Measurements from ENCODE around the gene ACSL6. TPM values are rescaled to one million over a fixed set of nuclear protein-coding genes. Genes with fewer than 3 reads are reported as not detected.

ACSL6 gene
- polyA plus RNA-seq, 4 donors = 0.89 to 4.9 (median 2.7) TPM

GRCh38 chr5:132000677-132001453, 10.6 kb downstream of the ACSL6 start:
- H3K27ac ChIP-seq (ENCODE audit: low read depth in 1 of 3, low read length in 2 of 3) = no peak overlapping the region
- FAIRE-seq (no peak), DNase-seq (peak in 1 of 2 donors; percentile 45)
- no peaks in the 10 kb centered on the region for H3K36me3 ChIP-seq (ENCODE audit: control insufficient read depth in 3 of 3, insufficient read depth in 2 of 3, low read depth in 1 of 3, low read length in 3 of 3)
- H3K4me3 ChIP-seq (ENCODE audit: low read depth in 1 of 3, low read length in 3 of 3) = no peak overlapping the region
- peaks cover 12 to 51% (median 25%) of the 10 kb centered on the region in 3 donors for H3K4me1 ChIP-seq (ENCODE audit: control insufficient read depth in 3 of 3, insufficient read depth in 2 of 3, low read depth in 1 of 3, low read length in 2 of 3)
- H3K9me3 ChIP-seq (ENCODE audit: control insufficient read depth in 2 of 2, insufficient read depth in 1 of 2, low read depth in 1 of 2, low read length in 1 of 2) = no peaks in the 10 kb centered on the region
- no peaks in the 10 kb centered on the region for H3K27me3 ChIP-seq (ENCODE audit: control insufficient read depth in 3 of 3, insufficient read depth in 3 of 3, low read length in 3 of 3)
- WGBS, 3 donors = 66 to 80% (median 73%) methylated on average over 7 of the region's 7 CpGs

GRCh38 chr5:132000241-132000490, 11.3 kb downstream of the ACSL6 start:
- no peak overlapping the region for H3K27ac ChIP-seq (ENCODE audit: low read depth in 1 of 3, low read length in 2 of 3)
- no peaks in the 10 kb centered on the region for H3K9me3 ChIP-seq (ENCODE audit: control insufficient read depth in 2 of 2, insufficient read depth in 1 of 2, low read depth in 1 of 2, low read length in 1 of 2)
- H3K27me3 ChIP-seq (ENCODE audit: control insufficient read depth in 3 of 3, insufficient read depth in 3 of 3, low read length in 3 of 3) = no peaks in the 10 kb centered on the region
- DNase-seq (no peak), FAIRE-seq (no peak)
- no peak overlapping the region for H3K4me3 ChIP-seq (ENCODE audit: low read depth in 1 of 3, low read length in 3 of 3)
- WGBS, 3 donors = 46 to 91% (median 68%) methylated on average over 2 of the region's 2 CpGs
- H3K36me3 ChIP-seq (ENCODE audit: control insufficient read depth in 3 of 3, insufficient read depth in 2 of 3, low read depth in 1 of 3, low read length in 3 of 3) = no peaks in the 10 kb centered on the region
- H3K4me1 ChIP-seq (ENCODE audit: control insufficient read depth in 3 of 3, insufficient read depth in 2 of 3, low read depth in 1 of 3, low read length in 2 of 3) = peaks cover 14 to 52% (median 30%) of the 10 kb centered on the region in 3 donors

- peak overlapping the region in 2 of 3 donors; percentile 27 to 48 for H3K27ac ChIP-seq (ENCODE audit: low read depth in 1 of 3, low read length in 2 of 3)
- peaks cover 14 to 56% (median 34%) of the 10 kb centered on the region in 3 donors for H3K4me1 ChIP-seq (ENCODE audit: control insufficient read depth in 3 of 3, insufficient read depth in 2 of 3, low read depth in 1 of 3, low read length in 2 of 3)
- WGBS, 3 donors = 22 to 46% (median 32%) methylated on average over 11 to 13 of the region's 13 CpGs
- DNase-seq = peak in 1 of 2 donors; percentile 73
- no peak for FAIRE-seq
- H3K36me3 ChIP-seq (ENCODE audit: control insufficient read depth in 3 of 3, insufficient read depth in 2 of 3, low read depth in 1 of 3, low read length in 3 of 3) = no peaks in the 10 kb centered on the region
- H3K27me3 ChIP-seq (ENCODE audit: control insufficient read depth in 3 of 3, insufficient read depth in 3 of 3, low read length in 3 of 3) = no peaks in the 10 kb centered on the region
- H3K9me3 ChIP-seq (ENCODE audit: control insufficient read depth in 2 of 2, insufficient read depth in 1 of 2, low read depth in 1 of 2, low read length in 1 of 2) = no peaks in the 10 kb centered on the region
- no peak overlapping the region for H3K4me3 ChIP-seq (ENCODE audit: low read depth in 1 of 3, low read length in 3 of 3)
Observed at GRCh38 chr5:131999441-132000240, 11.8 kb downstream of the ACSL6 start.

- Histone ChIP-seq H3K27me3 (ENCODE audit: control insufficient read depth in 3 of 3, insufficient read depth in 3 of 3, low read length in 3 of 3) (no peaks in the 10 kb centered on the region), H3K27ac (ENCODE audit: low read depth in 1 of 3, low read length in 2 of 3) (peak overlapping the region in 1 of 3 donors; percentile 48), H3K9me3 (ENCODE audit: control insufficient read depth in 2 of 2, insufficient read depth in 1 of 2, low read depth in 1 of 2, low read length in 1 of 2) (no peaks in the 10 kb centered on the region), H3K4me3 (ENCODE audit: low read depth in 1 of 3, low read length in 3 of 3) (no peak overlapping the region), H3K36me3 (ENCODE audit: control insufficient read depth in 3 of 3, insufficient read depth in 2 of 3, low read depth in 1 of 3, low read length in 3 of 3) (no peaks in the 10 kb centered on the region), H3K4me1 (ENCODE audit: control insufficient read depth in 3 of 3, insufficient read depth in 2 of 3, low read depth in 1 of 3, low read length in 2 of 3) (peaks cover 14 to 62% (median 37%) of the 10 kb centered on the region in 3 donors)
- FAIRE-seq (no peak), DNase-seq (no peak)
- whole genome bisulfite sequencing, 3 donors = 12 to 59% (median 47%) methylated on average over 2 of the region's 2 CpGs
Observed at GRCh38 chr5:131999041-131999440, 12.4 kb downstream of the ACSL6 start.

GRCh38 chr5:131998431-131999040, 12.9 kb downstream of the ACSL6 start:
- DNase-seq = peak; percentile 82 to 93
- no peak for FAIRE-seq
- no peaks in the 10 kb centered on the region for H3K27me3 ChIP-seq (ENCODE audit: control insufficient read depth in 3 of 3, insufficient read depth in 3 of 3, low read length in 3 of 3)

GRCh38 chr5:131997727-131998117, 13.7 kb downstream of the ACSL6 start:
- no peak for FAIRE-seq
- Histone ChIP-seq H3K36me3 (ENCODE audit: control insufficient read depth in 3 of 3, insufficient read depth in 2 of 3, low read depth in 1 of 3, low read length in 3 of 3) (no peaks in the 10 kb centered on the region), H3K27ac (ENCODE audit: low read depth in 1 of 3, low read length in 2 of 3) (peak overlapping the region in 2 of 3 donors; percentile 48 to 71), H3K9me3 (ENCODE audit: control insufficient read depth in 2 of 2, insufficient read depth in 1 of 2, low read depth in 1 of 2, low read length in 1 of 2) (no peaks in the 10 kb centered on the region), H3K27me3 (ENCODE audit: control insufficient read depth in 3 of 3, insufficient read depth in 3 of 3, low read length in 3 of 3) (no peaks in the 10 kb centered on the region), H3K4me3 (ENCODE audit: low read depth in 1 of 3, low read length in 3 of 3) (no peak overlapping the region), H3K4me1 (ENCODE audit: control insufficient read depth in 3 of 3, insufficient read depth in 2 of 3, low read depth in 1 of 3, low read length in 2 of 3) (peaks cover 14 to 71% (median 41%) of the 10 kb centered on the region in 3 donors)
- DNase-seq = no peak
- WGBS, 3 donors = 92 to 93% (median 92%) methylated on average over 3 of the region's 3 CpGs

More at GRCh38 chr5:131998431-131999040, 12.9 kb downstream of the ACSL6 start:
- H3K4me1 ChIP-seq (ENCODE audit: control insufficient read depth in 3 of 3, insufficient read depth in 2 of 3, low read depth in 1 of 3, low read length in 2 of 3) = peaks cover 14 to 66% (median 41%) of the 10 kb centered on the region in 3 donors
- H3K36me3 ChIP-seq (ENCODE audit: control insufficient read depth in 3 of 3, insufficient read depth in 2 of 3, low read depth in 1 of 3, low read length in 3 of 3) = no peaks in the 10 kb centered on the region
- WGBS, 3 donors = 13 to 59% (median 40%) methylated on average over 4 of the region's 4 CpGs
- peak overlapping the region; percentile 48 to 71 (median 67) for H3K27ac ChIP-seq (ENCODE audit: low read depth in 1 of 3, low read length in 2 of 3)
- H3K4me3 ChIP-seq (ENCODE audit: low read depth in 1 of 3, low read length in 3 of 3) = no peak overlapping the region
- H3K9me3 ChIP-seq (ENCODE audit: control insufficient read depth in 2 of 2, insufficient read depth in 1 of 2, low read depth in 1 of 2, low read length in 1 of 2) = no peaks in the 10 kb centered on the region

- Histone ChIP-seq H3K4me3 (ENCODE audit: low read depth in 1 of 3, low read length in 3 of 3) (no peak overlapping the region), H3K4me1 (ENCODE audit: control insufficient read depth in 3 of 3, insufficient read depth in 2 of 3, low read depth in 1 of 3, low read length in 2 of 3) (peaks cover 14 to 68% (median 41%) of the 10 kb centered on the region in 3 donors), H3K9me3 (ENCODE audit: control insufficient read depth in 2 of 2, insufficient read depth in 1 of 2, low read depth in 1 of 2, low read length in 1 of 2) (no peaks in the 10 kb centered on the region), H3K36me3 (ENCODE audit: control insufficient read depth in 3 of 3, insufficient read depth in 2 of 3, low read depth in 1 of 3, low read length in 3 of 3) (no peaks in the 10 kb centered on the region), H3K27ac (ENCODE audit: low read depth in 1 of 3, low read length in 2 of 3) (peak overlapping the region; percentile 2 to 48 (median 39)), H3K27me3 (ENCODE audit: control insufficient read depth in 3 of 3, insufficient read depth in 3 of 3, low read length in 3 of 3) (no peaks in the 10 kb centered on the region)
- DNase-seq (no peak), FAIRE-seq (no peak)
- WGBS, 3 donors = 64 to 87% (median 85%) methylated on average over 5 of the region's 5 CpGs
Observed at GRCh38 chr5:131997026-131997726, 14.3 kb downstream of the ACSL6 start.

All from small intestine (tissue), 7 donors.